ENCODE results near the gene RHBDL2.
"Not testable (repeated sequence)": the region's sequence is repeated elsewhere in the genome, so short reads cannot be mapped to it uniquely, and the experiment has no call there.

Gene RHBDL2, protein sequence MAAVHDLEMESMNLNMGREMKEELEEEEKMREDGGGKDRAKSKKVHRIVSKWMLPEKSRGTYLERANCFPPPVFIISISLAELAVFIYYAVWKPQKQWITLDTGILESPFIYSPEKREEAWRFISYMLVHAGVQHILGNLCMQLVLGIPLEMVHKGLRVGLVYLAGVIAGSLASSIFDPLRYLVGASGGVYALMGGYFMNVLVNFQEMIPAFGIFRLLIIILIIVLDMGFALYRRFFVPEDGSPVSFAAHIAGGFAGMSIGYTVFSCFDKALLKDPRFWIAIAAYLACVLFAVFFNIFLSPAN

DNA sequence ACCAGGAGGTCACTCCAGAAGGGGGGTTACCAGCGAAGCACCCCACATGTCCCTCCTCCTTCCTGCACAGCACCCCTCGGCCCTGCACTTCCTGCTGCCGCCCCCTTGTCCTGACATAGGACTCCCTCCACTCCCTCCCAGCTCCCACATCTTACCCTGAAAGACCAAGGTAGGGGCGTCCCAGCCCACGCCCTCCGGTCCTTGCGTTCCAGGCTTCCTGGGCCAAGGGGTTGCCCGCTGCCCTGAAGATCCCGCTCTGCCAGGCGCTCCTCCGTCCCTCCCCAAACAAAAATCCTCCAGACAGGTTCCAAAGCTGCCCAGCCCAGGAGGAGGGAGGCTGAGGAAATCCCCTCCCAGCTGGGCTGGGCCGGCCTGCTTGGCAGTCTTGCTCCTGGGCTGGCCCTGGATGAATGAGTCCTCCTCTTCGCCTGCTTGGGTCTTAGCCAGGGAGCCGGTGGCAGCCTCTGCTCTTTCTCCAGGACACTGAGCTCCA lies at the start of gene RHBDL2:
TSS of gene RHBDL2 (minus strand) at position 304 of the 493 bp plus-strand sequence. CDS start 22,618 bp downstream, outside the sequence.
- DNase-seq, result no peak

DNA sequence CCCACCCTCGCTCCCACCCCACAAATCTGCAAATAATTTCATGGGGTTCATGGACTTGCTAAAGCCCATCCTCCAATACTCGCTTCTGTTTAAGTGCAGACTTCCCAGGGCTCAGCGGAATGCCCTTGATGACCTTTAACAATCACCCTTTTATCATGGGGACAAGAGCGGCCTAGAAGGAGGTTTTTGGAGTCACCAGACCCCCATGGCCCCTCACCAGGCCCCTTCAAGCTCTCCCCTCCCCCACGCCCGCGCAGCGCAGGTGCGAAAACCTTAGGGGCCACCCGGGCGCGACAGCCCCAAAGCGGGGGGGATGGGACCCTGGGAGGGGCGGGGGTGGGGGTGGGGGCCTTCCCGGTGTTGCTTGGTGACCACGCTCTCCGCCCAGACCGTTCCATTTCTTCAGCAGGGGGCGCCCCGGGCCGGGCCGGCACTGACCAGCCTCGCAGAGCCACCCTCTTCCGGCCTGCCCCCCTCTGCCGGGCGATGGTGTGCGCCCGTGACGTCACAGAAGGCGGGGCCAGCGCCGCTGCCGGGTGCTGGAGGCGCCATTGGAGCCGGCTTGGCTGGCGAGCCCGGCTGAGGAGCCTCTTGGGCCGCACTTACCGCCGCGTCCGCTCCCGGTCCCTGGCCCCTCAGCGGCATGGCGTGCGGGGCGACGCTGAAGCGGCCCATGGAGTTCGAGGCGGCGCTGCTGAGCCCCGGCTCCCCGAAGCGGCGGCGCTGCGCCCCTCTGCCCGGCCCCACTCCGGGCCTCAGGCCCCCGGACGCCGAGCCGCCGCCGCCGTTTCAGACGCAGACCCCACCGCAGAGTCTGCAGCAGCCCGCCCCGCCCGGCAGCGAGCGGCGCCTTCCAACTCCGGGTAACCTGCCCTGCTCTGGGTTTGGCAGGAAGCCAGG lies 49.4 kb upstream of the RHBDL2 start, which contains the start of gene AKIRIN1:
TSS of gene AKIRIN1 (plus strand) at position 539 of the 900 bp plus-strand sequence. CDS start at position 644, 105 bp downstream.
- peak; percentile 97 for DNase-seq

DNA sequence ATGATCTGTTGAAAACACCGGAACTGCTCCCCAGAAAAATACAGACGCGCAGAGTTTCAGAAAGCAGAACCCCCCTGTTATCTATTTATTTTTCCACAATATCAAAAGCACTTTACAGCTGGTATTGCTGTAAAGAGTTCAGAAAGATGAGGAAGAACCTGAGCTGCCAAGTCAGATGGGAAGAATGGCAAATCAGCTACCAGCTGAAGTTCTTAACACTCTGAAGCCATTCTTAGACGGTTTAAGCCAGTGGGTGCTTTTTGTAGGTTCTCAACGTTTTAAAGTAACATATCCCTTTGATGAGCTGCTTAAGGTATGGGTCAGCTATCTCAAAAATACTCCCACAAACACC lies 48.7 kb upstream of the RHBDL2 start:
- peak; percentile 78 for DNase-seq

DNA sequence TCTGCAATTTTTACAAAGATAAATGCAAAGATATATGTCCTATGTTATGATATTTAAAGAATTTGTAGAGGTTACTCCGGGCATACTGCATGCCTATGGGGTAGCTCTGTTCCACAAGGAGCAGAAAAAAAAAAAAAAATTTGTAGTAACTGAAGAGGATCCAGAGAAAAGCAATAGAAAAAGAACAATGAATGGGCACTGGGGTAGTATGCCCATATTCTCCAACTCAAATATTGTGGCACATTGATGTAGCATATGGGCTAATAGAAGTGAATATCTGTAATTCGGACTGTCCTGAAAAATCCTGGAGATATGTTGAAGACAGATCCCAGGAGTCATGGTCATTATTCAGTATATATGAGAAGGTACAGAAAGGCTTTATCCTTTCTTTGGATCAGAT lies 48.3 kb upstream of the RHBDL2 start:
- DNase-seq, result no peak

DNA sequence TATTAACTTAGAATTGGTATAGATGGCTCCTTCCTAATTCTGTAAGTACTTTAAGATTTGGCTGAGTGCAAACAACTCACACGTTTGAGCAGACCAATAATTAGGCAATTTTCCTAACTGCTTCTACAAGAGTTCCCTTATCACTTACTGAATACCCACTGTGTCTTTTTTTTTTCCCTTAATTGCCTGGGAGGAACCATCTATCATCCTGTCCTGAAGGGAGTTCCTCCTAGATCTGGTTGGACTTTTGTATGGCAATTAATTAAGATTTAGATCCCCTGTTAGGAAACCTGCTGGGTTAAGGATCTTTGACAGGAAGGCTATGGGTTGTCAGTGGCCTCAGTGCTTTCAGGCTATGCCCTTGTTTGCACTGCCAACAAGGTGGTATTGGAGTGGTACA lies 37.8 kb upstream of the RHBDL2 start:
- DNase-seq, result not testable (repeated sequence)

DNA sequence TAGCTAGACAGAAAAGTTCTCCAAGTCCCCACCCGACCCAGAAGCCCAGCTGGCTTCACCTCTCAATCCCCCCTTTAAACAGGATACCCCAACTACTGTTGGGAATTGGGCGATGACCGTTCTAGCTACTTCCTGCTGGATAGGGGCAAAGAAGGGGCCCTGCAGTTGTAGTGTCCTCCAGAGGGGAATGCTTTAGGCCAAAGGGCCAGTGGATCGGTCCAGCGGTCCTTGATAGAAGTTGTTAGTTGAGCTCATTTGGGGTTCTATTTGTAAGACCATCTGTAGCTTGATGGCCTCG lies 36.6 kb upstream of the RHBDL2 start:
- DNase-seq, result not testable (repeated sequence)

DNA sequence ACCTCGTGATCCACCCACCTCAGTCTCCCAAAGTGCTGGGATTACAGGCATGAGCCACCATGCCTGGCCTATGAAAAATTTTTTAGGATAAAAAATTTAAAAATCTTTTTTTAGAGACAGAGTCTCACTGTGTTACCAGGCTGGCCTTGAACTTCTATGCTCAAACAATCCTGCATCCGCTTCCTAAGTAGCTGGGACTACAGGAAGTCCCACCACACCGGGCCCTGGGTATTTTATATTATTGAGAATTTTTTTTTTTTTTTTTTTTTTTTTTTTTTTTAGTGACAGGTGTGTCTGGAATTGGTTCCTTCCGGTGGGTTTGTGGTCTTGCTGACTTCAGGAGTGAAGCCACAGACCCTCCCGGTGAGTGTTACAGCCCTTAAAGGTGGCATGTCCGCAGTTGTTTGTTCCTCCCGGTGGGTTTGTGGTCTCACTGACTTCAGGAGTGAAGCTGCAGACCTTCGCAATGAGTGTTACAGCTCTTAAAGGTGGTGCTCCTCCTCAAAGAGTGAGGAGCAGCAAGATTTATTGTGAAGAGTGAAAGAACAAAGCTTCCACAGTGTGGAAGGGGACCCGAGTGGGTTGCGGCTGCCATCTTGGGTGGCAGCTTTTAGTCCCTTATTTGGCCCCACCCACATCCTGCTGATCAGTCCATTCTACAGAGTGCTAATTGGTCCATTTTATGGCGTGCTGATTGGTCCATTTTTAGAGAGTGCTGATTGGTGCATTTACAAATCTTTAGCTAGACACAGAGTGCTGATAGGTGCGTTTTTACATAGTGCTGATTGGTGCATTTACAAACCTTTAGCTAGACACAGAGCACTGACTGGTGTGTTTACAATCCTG lies 36.0 kb upstream of the RHBDL2 start:
- not testable (repeated sequence) for DNase-seq

DNA sequence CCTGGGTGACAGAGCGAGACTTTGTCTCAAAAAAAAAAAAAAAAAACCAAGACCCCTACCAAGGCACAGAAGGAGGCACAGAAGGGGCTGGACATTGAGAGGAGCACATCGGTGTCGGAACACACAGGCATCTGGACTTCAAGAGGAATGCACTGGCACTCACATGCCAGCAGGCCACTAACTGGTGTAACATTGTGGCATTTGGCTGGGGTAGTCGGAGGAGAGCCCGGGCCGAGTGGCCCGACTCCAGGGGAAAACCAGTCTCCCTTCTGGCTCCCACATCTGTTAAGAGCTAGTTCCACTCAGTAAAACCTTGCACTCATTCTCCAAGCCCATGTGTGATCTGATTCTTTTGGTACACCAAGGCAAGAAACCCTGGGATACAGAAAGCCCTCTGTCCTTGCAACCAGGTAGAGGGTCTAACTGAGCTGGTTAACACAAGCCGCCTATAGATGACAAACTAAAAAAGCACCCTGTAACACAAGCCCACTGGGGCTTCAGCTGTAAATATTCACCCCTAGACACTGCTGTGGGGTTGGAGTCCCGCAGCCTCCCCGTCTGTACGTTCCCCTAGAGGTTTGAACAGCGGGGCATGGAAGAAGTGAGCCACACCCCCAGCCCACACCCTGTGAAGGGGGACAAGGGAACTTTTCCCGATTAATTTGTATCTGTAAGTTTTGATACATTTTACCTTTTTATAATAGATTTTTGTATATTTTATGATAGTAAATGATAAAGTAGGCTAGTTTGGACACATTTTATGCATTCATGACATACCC lies 32.2 kb upstream of the RHBDL2 start:
- DNase-seq, result no peak

DNA sequence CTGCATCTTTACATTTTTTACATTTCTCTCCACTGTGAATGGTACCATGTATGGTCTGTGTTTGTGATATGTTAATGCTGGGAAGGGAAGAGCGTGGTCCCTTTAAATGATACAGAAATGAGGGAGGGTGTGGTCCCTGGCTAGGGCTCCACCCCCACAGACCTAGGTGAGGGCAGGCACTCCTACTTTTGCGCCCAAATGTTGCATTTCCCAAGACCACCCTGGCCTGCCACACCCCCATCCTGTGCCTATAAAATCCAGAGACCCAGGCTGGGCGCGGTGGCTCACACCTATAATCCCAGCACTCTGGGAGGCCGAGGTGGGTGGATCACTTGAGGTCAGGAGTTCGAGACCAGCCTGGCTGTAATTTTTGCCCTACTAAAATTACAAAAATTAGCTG lies 31.5 kb upstream of the RHBDL2 start:
- DNase-seq, result not testable (repeated sequence)

DNA sequence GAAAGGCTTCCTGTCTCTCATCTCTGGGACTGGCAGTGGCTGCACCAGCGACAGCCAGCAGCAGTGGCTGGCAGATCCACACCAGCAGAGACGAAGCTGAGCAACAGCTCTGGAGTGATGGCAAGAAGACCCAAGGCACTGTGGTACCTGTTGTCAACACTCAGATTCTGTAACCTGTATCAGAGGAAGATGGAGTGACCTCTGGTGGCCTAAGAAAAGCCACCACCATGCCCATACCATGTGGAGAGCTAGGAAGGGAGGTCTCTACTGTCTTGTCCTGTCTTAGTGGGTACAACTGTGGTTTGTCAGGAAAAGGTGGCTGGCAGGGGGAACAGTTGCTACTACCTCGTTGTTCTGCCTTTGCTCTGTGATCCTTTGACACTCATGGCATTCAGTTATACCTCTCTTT lies 22.5 kb upstream of the RHBDL2 start:
- peak; percentile 47 for DNase-seq

DNA sequence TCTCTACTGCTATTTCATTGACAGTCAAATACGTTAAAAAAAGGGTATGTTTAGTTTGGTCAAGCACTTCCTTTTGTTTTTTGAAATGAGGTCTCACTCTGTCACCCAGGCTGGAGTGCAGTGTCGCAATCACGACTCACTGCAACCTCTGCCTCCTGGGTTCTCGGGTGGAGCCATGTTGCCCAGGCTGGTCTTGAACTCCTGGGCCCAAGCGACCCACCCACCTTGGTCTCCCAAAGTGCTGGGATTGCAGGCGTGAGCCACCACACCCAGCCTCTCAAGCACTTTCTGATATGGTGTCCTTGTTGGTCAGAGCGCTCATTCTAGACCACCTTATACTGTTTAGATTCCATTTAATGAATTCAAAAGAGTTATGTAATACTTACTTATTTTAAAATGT lies 20.9 kb upstream of the RHBDL2 start:
- no peak for DNase-seq

DNA sequence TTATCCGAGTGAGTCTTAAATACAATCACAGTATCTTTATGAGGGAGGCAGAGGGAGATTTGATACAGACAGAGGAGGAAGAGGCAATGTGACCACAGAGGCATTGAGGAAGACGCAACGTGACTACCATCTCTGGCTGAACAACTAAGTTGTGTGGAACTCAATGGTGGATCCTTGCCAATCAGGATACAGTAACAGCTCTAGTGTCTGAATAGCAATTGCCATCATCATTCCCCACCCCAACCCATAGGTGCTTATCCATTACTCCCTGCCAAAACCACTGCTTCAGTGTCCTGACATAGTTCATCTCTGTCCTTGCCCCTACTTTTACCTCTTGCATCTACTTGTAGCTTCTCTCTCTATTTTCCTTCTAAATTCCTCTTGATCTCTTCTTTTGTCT lies 20.5 kb upstream of the RHBDL2 start:
- DNase-seq, result no peak

DNA sequence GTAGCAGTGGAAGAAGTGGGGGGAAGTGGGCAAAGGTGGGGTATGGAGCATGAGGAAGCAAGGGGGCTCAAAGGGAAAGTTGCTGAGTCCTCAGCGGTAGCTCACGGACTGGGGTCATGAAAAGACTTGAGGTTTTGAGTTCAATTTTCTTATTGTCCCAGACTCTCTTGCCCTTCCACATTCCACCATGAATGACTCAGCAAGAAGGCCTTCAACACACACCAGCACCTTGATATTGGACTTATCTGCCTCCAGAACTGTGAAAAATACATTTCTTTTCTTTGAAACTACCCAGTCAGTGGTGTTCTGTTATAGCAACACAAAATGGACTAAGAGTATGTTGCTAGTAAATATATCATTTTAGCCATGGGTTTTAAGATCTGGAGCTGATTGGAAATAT lies 17.3 kb upstream of the RHBDL2 start:
- no peak for DNase-seq

DNA sequence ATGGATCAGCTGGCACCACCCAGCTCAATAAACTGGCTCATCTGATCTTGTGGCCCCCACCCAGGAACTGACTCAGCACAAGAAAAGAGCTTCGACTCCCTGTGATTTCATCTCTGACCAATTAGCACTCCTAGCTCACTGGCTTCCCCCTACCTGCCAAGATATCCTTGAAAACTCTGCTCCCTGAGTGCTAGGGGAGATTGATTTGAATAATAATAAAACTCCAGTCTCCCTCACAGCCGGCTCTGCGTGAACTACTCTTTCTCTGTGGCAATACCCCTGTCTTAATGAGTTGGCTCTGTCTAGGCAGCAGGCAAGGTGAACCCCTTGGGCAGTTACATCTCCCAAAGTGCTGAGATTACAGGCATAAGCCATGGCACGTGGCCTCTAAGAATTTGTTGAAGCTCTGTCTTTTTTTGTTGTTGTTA lies 11.8 kb upstream of the RHBDL2 start:
- DNase-seq, result no peak

DNA sequence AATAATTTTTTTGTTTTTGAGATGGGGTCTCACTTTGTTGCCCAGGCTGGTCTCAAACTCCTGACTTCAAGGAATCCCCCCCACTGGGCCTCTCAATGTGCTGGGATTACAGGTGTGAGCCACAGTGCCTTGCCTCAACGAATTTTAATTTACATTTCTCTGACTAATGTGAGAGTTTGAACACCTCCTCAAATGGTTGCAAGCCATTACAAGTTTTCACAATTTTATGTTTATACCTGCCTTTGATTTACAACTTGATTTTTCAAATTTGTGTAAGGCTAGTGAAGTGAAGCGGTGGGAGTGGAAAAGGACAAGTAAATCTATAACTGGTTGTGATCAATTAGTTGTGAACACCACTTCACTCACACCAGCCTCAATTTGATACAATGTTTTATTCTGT lies 8.9 kb upstream of the RHBDL2 start:
- no peak for DNase-seq

DNA sequence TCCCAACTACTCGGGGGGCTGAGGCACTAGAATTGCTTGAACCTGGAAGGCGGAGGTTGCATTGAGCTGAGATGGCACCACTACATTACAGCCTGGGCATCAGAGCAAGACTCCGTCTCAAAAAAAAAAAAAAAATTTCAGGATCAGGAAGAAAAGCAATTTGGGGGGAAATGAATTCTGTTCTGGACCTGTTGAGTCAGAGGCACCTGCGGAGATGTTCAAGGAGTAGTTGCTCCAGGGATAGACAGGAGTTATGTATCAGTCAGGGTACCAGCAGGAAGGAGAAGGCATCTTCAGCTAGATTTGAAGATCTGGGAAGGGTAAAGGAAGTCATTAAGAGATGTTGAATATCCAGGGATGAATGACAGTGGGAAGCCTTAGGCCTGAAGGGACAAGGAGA lies 2.9 kb upstream of the RHBDL2 start:
- DNase-seq, result no peak

DNA sequence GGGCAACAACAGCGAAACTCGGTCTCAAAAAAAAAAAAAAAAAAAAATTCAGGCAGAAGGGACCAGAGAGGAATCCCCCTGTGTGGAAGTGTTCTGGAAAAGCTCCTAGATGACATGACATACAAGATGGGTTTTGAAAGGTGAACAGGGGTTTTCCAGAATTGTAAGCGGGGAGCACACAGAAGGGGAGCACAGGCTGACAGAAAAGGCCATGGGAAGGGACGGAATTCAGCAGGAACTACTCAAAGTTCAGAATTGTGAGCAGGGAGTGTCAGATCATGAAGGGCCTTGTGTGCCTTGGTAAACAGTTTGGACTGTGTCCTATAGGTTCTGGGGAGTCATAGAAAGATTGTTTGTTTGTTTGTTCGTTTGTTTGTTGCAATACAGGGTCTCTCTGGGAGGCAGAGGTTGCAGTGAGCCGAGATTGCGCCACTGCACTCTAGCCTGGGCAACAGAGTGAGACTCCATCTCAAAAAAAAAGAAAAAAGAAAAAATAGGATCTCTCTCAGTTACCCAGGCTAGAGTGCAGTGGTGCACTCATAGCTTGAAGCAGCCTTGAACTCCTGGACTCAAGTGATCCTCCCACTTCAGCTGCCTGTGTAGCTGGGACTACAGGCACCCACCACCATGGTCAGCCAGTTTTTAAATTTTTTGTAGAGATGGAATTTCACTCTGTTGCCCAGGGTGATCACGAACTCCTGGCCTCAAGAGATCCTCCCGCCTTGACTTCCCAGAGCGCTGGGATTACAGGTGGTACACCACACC lies 1.2 kb upstream of the RHBDL2 start:
- no peak for DNase-seq

DNA sequence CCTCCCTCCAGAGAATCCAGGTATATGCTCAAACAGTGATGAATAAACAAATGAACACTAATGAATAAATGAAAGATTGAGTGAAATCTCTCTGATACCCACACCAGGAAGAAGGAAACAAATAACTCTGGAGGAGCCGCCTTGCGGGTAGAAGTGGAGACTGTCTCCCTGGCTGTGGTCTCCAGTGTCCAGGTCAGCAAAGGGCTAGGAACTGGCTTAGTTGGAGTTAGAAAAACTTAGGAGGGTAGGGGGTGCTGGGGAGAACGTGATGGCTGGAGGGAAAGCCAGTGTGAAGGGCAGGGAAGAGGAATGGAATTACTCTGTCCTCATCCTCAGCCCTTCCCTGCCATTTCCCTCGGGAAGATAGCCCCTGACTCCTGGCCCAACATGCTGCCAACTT lies 537 bp downstream of the RHBDL2 start:
- DNase-seq, result no peak

DNA sequence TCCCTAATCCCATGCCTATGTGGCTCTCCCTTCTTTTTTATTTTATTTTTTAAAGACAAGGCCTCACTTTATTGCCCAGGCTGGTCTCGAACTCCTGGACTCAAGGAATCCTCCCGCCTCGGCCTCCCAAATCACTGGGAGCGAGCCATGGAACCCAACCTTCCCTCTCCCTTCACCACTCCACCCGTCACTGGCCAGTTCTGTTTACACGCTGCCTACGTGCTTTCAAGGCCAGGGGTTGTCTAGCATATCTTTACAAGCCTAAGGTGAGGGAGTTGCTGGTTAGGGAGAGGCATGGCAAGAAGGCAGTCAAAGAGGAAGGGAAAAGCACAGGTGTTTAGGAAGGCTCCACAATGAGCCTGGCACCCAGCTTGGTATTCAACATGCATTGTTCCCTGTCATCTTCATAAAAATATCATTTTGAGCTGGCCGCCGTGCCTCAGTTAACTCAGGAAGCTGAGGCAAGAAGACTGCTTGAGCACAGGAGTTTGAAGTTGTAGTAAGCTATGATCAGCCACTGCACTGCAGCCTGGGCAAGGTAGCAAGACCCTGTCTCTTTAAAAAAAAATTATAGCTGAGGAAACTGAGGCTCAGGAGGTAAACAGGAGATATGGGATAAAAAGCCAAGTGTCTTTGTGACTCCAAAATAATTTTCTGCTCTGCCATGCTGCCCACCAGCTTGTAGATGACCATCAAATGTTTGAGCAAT lies 1.1 kb downstream of the RHBDL2 start:
- DNase-seq, result no peak

DNA sequence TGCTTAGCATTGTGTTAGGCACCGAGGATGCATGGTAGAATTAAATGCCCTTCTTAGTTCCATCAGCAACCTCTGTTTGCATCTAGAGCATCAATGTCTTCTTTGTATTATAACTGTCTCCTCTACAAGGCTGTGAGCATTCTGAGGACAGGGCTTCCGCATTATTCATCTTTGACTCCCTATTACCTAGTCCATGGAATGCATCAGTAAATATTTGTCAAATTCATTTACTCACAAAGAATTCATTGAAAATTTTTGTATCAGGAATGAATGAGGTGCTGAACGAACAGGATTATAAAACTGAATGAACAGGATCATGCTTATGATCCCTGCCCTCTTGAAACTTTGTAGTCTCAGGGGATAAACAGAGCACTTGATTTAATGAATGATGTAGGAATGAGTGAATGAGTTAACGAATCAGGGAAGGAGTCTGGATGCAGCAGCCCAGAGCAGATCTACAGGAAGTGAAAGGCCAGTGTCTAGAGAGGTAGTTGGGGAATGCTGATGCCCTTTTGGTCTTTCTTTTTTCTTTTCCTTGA lies 2.8 kb downstream of the RHBDL2 start:
- DNase-seq, result no peak

DNA sequence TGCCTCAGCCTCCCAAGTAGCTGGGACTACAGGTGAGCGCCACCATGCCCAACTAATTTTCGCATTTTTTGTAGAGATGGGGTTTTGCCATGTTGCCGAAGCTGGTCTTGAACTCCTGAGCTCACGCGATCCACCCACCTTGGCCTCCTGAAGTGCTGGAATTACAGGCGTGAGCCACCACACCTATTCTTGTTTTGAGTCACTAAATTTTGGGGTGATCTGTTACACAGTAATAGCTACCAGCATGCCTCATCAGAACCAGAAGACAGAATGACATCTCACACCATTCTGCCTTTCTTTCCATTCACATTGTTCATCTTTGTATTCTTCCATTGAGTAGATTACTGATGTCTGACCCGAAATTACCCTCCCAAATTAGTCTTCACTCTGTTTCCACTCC lies 9.1 kb downstream of the RHBDL2 start:
- no peak for DNase-seq
